SK-N-SH (cell line): ENCODE measurements around the gene SLC22A4. TPM values are rescaled to one million over a fixed set of nuclear protein-coding genes. Genes with fewer than 3 reads are reported as not detected.

Experiments
- CTCF ChIA-PET: fragments of 300-600, 350-600 bp; formaldehyde crosslinking; extraction: SDS; loops from one replicate; lab custom pipeline; 2021; lab: Yijun Ruan, JAX
- POLR2A ChIA-PET: fragments of 350-600 bp; sonication (Branson Sonifier 250); formaldehyde crosslinking; extraction: SDS; loops from one replicate; lab custom pipeline; 2020; ENCODE audit warnings: antibody characterized with exemption, inconsistent platforms; lab: Yijun Ruan, JAX
- DNase-seq: peaks from one replicate; pipeline ENCODE4 v3.0.0; 2012
- H2AFZ ChIP-seq: fragments of 200-600 bp; sonication (generic); 2 replicates; pipeline ENCODE4 v1.8.1; 2016; ENCODE audit warnings: antibody characterized with exemption, mild to moderate bottlenecking, low read depth
- H3F3A ChIP-seq: fragments of 200-600 bp; sonication (generic); replicated peaks from 2 replicates; pipeline ENCODE3; 2016; ENCODE audit warnings: antibody characterized with exemption, mild to moderate bottlenecking; ENCODE audit not compliant: insufficient read depth
- H3K27ac ChIP-seq, 2 experiments: fragments of 200-500 bp in 1 of 2; fragments of 200-600 bp in 1 of 2; sonication (Bioruptor generic) in 1 of 2; sonication (generic), shearing (Covaris generic) in 1 of 2; 2 replicates each; pipeline versions ENCODE4 v1.5.1 to v1.6.1; 2014 to 2016; ENCODE audit warnings: low read depth in 2 of 2, inconsistent platforms in 1 of 2, low read length in 1 of 2, mild to moderate bottlenecking in 1 of 2, mixed read lengths in 1 of 2
- H3K27me3 ChIP-seq: fragments of 200-600 bp; sonication (generic), shearing (Covaris generic); 2 replicates; pipeline ENCODE4 v1.6.1; 2016; ENCODE audit warnings: mixed run types; ENCODE audit not compliant: insufficient read depth
- H3K36me3 ChIP-seq, 2 experiments: fragments of 200-500 bp in 1 of 2; fragments of 200-600 bp in 1 of 2; sonication (Bioruptor generic) in 1 of 2; sonication (generic) in 1 of 2; replicated peaks in 1 of 2; 2 replicates each; pipeline versions ENCODE3 to v1.5.1; 2014 to 2016; ENCODE audit warnings: low read length in 1 of 2, mild to moderate bottlenecking in 1 of 2; ENCODE audit not compliant: insufficient read depth in 2 of 2, control insufficient read depth in 1 of 2
- H3K4me1 ChIP-seq, 2 experiments: fragments of 200-500 bp in 1 of 2; fragments of 200-600 bp in 1 of 2; sonication (Bioruptor generic) in 1 of 2; sonication (generic), shearing (Covaris generic) in 1 of 2; 2 replicates each; pipeline versions ENCODE4 v1.5.1 to v1.6.1; 2014 to 2016; ENCODE audit warnings: low read depth in 1 of 2, low read length in 1 of 2, mixed run types in 1 of 2; ENCODE audit not compliant: insufficient read depth in 2 of 2, control insufficient read depth in 1 of 2
- H3K4me2 ChIP-seq: fragments of 200-600 bp; sonication (generic), shearing (Covaris generic); 2 replicates; pipeline ENCODE4 v1.6.1; 2017; ENCODE audit warnings: mixed run types
- H3K4me3 ChIP-seq, 2 experiments: fragments of 200-500 bp in 1 of 2; fragments of 200-600 bp in 1 of 2; sonication (Bioruptor generic) in 1 of 2; sonication (generic), shearing (Covaris generic) in 1 of 2; 2 replicates each; pipeline versions ENCODE4 v1.5.1 to v1.8.1; 2014 to 2016; ENCODE audit warnings: low read depth in 2 of 2, inconsistent platforms in 1 of 2, low read length in 1 of 2, mild to moderate bottlenecking in 1 of 2, mixed read lengths in 1 of 2, moderate library complexity in 1 of 2
- H3K79me2 ChIP-seq: fragments of 200-600 bp; sonication (generic); 2 replicates; pipeline ENCODE4 v1.8.1; 2017; ENCODE audit warnings: mild to moderate bottlenecking; ENCODE audit not compliant: insufficient read depth
- H3K9ac ChIP-seq: fragments of 200-600 bp; sonication (generic); 2 replicates; pipeline ENCODE4 v1.6.1; 2017; ENCODE audit warnings: mixed run types
- H3K9me2 ChIP-seq: fragments of 200-600 bp; sonication (generic); 2 replicates; pipeline ENCODE4 v1.6.1; 2017; ENCODE audit warnings: mixed run types
- H3K9me3 ChIP-seq: fragments of 200-600 bp; sonication (generic); 2 replicates; pipeline ENCODE4 v1.6.1; 2017; ENCODE audit warnings: mixed run types, mild to moderate bottlenecking, moderate library complexity
- H4K20me1 ChIP-seq: fragments of 200-600 bp; sonication (generic); 2 replicates; pipeline ENCODE4 v1.6.1; 2017; ENCODE audit warnings: mild to moderate bottlenecking, mixed run types; ENCODE audit not compliant: insufficient read depth
- CHD2 ChIP-seq: fragments of 150-350 bp; IDR thresholded peaks from 2 replicates; pipeline ENCODE4 v1.6.1; 2018; ENCODE audit warnings: low read length; ENCODE audit not compliant: partially characterized antibody
- CTCF ChIP-seq: fragments of 200-600 bp; sonication (generic); IDR thresholded peaks from 2 replicates; pipeline ENCODE4 v1.6.1; 2017; ENCODE audit warnings: antibody characterized with exemption, mild to moderate bottlenecking, moderate library complexity
- ELF1 ChIP-seq: IDR thresholded peaks from 2 replicates; pipeline ENCODE4 v1.4.0; 2012
- FOSL2 ChIP-seq: IDR thresholded peaks from 2 replicates; pipeline ENCODE4 v1.4.0; 2012; ENCODE audit warnings: low read depth, mild to moderate bottlenecking, moderate library complexity, borderline replicate concordance
- GABPA ChIP-seq: IDR thresholded peaks from 2 replicates; pipeline ENCODE4 v1.4.0; 2012; ENCODE audit warnings: low read depth, mild to moderate bottlenecking
- IRF3 ChIP-seq: fragments of 150-350 bp; IDR thresholded peaks from 2 replicates; pipeline ENCODE4 v1.6.1; 2016; ENCODE audit warnings: mild to moderate bottlenecking, low read depth, low read length
- JUND ChIP-seq: IDR thresholded peaks from 2 replicates; pipeline ENCODE4 v1.4.0; 2012
- MAX ChIP-seq: IDR thresholded peaks from 2 replicates; pipeline ENCODE4 v1.4.0; 2012; ENCODE audit warnings: low read depth
- NRF1 ChIP-seq: IDR thresholded peaks from 2 replicates; pipeline ENCODE4 v1.6.1; 2012; ENCODE audit warnings: low read depth, mild to moderate bottlenecking, low read length
- POLR2AphosphoS5 ChIP-seq: IDR thresholded peaks from 2 replicates; pipeline ENCODE4 v1.6.1; 2012; ENCODE audit warnings: low read depth, low read length
- RXRA ChIP-seq: IDR thresholded peaks from 2 replicates; pipeline ENCODE4 v1.4.0; 2012; ENCODE audit warnings: low read depth, mild to moderate bottlenecking, borderline replicate concordance
- TAF1 ChIP-seq: IDR thresholded peaks from 2 replicates; pipeline ENCODE4 v1.6.1; 2012; ENCODE audit warnings: low read depth, mild to moderate bottlenecking, low read length, moderate library complexity, borderline replicate concordance
- ZBTB33 ChIP-seq: IDR thresholded peaks from 2 replicates; pipeline ENCODE4 v1.4.0; 2012; ENCODE audit warnings: low read depth, borderline replicate concordance
- WGBS: methylation state at CpG from one replicate; pipeline ENCODE4 v1.1.6; 2017; ENCODE audit warnings: low lambda C conversion rate; 5-methylcytosine and 5-hydroxymethylcytosine counted together
- polyA plus RNA-seq, 3 experiments: library from polyadenylated mRNA; depleted of rRNA; stranded (reverse); fragments of >200 nt; gene quantifications; 2 replicates each; pipeline ENCODE4 v1.2.3, GENCODE V29; 2012
- TF ChIP-seq, protein P1 (sequence below): IDR thresholded peaks from 2 replicates; pipeline ENCODE4 v1.6.1; 2012; ENCODE audit warnings: mild to moderate bottlenecking, low read depth, low read length, moderate library complexity

SLC22A4 gene
- polyA plus RNA-seq, 1 of the 3 experiments (the other 2 are of a cell fraction): 3.3 TPM

GRCh38 chr5:132389585-132390286, 95.5 kb downstream of the SLC22A4 start (continued):
- peak; percentile 83 for TF ChIP-seq MAX

GRCh38 chr5:132391247-132391646, 97.1 kb downstream of the SLC22A4 start:
- ChIA-PET POLR2A (no interaction called here), CTCF (interaction anchor here (1.6 to 10.3 kb wide), 2 partner anchors 17 to 110 kb away, joined by 3 to 189 read pairs; no protein-coding TSS in a partner anchor)
- Histone ChIP-seq H3K9me2 (no peaks in the 10 kb centered on the region), H3K36me3 (peaks cover 7 to 29% of the 10 kb centered on the region in 2 experiments), H3K27ac (no peak overlapping the region), H2AFZ (no peak overlapping the region), H3K27me3 (no peaks in the 10 kb centered on the region), H3K4me1 (peaks cover 16 to 28% of the 10 kb centered on the region in 2 experiments), H3K79me2 (no peaks in the 10 kb centered on the region), H3K4me3 (no peak overlapping the region), H3F3A (peaks cover 25% of the 10 kb centered on the region), H3K4me2 (no peak overlapping the region), H3K9ac (no peak overlapping the region), H3K9me3 (no peaks in the 10 kb centered on the region), H4K20me1 (no peaks in the 10 kb centered on the region)
- WGBS: 79% methylated on average over 5 of the region's 5 CpGs
- no peak for TF ChIP-seq CTCF
- TF ChIP-seq TAF1: no peak
- TF ChIP-seq CHD2: no peak
- TF ChIP-seq JUND: no peak
- no peak for TF ChIP-seq IRF3
- TF ChIP-seq ZBTB33: no peak
- no peak for TF ChIP-seq GABPA
- TF ChIP-seq MAX: no peak
- no peak for TF ChIP-seq RXRA
- TF ChIP-seq FOSL2: no peak
- TF ChIP-seq POLR2AphosphoS5: no peak
- no peak for TF ChIP-seq ELF1
- TF ChIP-seq, protein P1, sequence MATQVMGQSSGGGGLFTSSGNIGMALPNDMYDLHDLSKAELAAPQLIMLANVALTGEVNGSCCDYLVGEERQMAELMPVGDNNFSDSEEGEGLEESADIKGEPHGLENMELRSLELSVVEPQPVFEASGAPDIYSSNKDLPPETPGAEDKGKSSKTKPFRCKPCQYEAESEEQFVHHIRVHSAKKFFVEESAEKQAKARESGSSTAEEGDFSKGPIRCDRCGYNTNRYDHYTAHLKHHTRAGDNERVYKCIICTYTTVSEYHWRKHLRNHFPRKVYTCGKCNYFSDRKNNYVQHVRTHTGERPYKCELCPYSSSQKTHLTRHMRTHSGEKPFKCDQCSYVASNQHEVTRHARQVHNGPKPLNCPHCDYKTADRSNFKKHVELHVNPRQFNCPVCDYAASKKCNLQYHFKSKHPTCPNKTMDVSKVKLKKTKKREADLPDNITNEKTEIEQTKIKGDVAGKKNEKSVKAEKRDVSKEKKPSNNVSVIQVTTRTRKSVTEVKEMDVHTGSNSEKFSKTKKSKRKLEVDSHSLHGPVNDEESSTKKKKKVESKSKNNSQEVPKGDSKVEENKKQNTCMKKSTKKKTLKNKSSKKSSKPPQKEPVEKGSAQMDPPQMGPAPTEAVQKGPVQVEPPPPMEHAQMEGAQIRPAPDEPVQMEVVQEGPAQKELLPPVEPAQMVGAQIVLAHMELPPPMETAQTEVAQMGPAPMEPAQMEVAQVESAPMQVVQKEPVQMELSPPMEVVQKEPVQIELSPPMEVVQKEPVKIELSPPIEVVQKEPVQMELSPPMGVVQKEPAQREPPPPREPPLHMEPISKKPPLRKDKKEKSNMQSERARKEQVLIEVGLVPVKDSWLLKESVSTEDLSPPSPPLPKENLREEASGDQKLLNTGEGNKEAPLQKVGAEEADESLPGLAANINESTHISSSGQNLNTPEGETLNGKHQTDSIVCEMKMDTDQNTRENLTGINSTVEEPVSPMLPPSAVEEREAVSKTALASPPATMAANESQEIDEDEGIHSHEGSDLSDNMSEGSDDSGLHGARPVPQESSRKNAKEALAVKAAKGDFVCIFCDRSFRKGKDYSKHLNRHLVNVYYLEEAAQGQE: no peak
- no peak for TF ChIP-seq NRF1
- DNase-seq: no peak
